SK-N-MC (cell line): ENCODE measurements around the gene TMEM25.

Source experiments
- EZH2 ChIP-seq: fragments of 200-600 bp; sonication (generic); IDR thresholded peaks from one replicate; pipeline ENCODE4 v1.6.1; 2017; ENCODE audit warnings: antibody characterized with exemption
- FOXP2 ChIP-seq: optimal IDR thresholded peaks from 2 replicates; pipeline ENCODE3; 2011; ENCODE audit warnings: mild to moderate bottlenecking, moderate library complexity; ENCODE audit not compliant: insufficient read depth; ENCODE audit errors: extremely low read length, control extremely low read depth
- POLR2AphosphoS5 ChIP-seq: IDR thresholded peaks from 2 replicates; pipeline ENCODE4 v1.6.1; 2012; ENCODE audit warnings: mild to moderate bottlenecking, low read depth, low read length, borderline replicate concordance

DNA sequence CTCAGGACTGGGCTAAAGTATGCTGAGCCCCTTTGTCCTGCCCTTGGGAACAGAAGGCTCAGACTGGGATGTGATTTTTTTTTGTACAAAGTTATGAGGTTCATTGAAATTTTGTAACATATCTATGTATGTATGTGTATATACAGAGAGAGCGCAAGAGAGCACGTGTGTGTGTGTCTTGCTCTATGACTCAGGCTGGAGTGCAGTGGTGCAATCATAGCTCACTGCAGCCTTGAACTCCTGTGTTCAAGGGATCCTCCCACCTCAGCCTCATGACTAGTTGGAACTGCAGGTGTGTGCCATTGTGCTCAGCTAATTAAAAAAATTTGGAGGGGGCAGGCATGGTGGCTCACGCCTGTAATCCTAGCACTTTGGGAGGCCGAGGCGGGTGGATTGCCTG, 5.7 kb downstream of the TMEM25 start:
- TF ChIP-seq POLR2AphosphoS5 (no peak), EZH2 (no peak), FOXP2 (no peak)
